Mucosa of stomach (tissue), 1 donor: ENCODE results near the gene TUBA4A.
"Not testable (repeated sequence)": the region's sequence is repeated elsewhere in the genome, so short reads cannot be mapped to it uniquely, and the experiment has no call there.

Experiments
- H3K27me3 ChIP-seq: one replicate; pipeline ENCODE4 v1.7.0; 2013; ENCODE audit warnings: mild to moderate bottlenecking, low read length; ENCODE audit not compliant: control insufficient read depth, insufficient read depth
- H3K36me3 ChIP-seq: one replicate; pipeline ENCODE4 v1.7.0; 2013; ENCODE audit warnings: low read length; ENCODE audit not compliant: control insufficient read depth, insufficient read depth
- H3K4me1 ChIP-seq: one replicate; pipeline ENCODE4 v1.7.0; 2013; ENCODE audit warnings: mild to moderate bottlenecking, low read length; ENCODE audit not compliant: control insufficient read depth, insufficient read depth
- H3K4me3 ChIP-seq: one replicate; pipeline ENCODE4 v1.7.0; 2013; ENCODE audit warnings: low read length
- H3K9ac ChIP-seq: one replicate; pipeline ENCODE4 v1.7.0; 2013; ENCODE audit warnings: mild to moderate bottlenecking, low read length, moderate library complexity
- H3K9me3 ChIP-seq: one replicate; pipeline ENCODE4 v1.7.0; 2013; ENCODE audit warnings: mild to moderate bottlenecking, low read length, moderate library complexity; ENCODE audit not compliant: control insufficient read depth
- donor health status: Pancreatic carcinoma.

Gene TUBA4A

DNA sequence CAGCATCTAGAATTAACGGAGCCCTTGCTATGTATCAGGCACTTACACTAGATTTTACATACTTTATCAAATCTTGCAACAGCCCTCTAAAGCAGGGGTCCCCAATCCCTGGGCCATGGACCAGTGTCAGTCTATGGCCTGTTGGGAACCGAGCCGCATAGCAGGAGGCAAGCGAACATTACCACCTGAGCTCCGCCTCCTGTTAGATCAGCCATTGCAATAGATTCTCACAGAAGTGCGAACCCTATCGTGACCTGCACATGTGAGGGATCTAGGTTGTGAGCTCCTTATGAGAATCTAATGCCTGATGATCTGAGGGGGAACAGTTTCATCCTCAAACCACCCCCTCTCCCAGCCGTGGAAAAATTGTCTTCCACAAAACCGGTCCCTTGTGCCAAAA is 38.9 kb upstream of the TUBA4A start:
- Histone ChIP-seq H3K4me1 (peaks cover 20% of the 10 kb centered on the region), H3K4me3 (no peak overlapping the region), H3K27me3 (peaks cover 11% of the 10 kb centered on the region), H3K9me3 (no peaks in the 10 kb centered on the region), H3K36me3 (no peaks in the 10 kb centered on the region), H3K9ac (no peak overlapping the region)

DNA sequence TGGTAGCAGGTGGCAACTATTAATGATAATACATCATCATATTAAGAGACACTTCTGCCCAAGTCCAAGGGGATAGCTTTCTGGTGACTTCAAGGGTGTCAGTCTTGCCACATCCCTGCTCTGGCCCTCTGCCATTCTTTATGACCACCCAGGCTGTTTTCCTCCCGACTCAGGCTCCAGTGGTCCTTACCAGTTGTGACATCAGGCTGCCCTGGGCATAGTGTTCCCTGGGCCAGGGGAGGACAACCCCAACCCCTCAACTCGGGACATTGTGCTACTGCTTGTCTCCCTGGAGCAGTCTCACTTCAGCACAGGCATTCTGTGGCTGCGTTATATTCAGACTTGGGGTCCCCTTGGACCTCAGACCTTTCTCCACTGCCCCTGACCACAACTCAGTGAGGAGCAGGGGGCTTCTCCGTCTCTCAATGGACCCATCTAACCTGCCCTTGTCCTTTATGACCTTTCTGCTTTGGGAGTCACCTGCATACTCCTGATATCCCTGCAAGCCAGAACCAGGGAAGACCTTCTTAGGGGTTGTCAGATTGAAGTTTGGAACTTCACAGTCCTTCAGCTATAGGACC is 38.3 kb upstream of the TUBA4A start:
- peaks cover 20% of the 10 kb centered on the region for H3K4me1 ChIP-seq
- peaks cover 11% of the 10 kb centered on the region for H3K27me3 ChIP-seq
- no peak overlapping the region for H3K9ac ChIP-seq
- H3K36me3 ChIP-seq: no peaks in the 10 kb centered on the region
- no peaks in the 10 kb centered on the region for H3K9me3 ChIP-seq
- no peak overlapping the region for H3K4me3 ChIP-seq

DNA sequence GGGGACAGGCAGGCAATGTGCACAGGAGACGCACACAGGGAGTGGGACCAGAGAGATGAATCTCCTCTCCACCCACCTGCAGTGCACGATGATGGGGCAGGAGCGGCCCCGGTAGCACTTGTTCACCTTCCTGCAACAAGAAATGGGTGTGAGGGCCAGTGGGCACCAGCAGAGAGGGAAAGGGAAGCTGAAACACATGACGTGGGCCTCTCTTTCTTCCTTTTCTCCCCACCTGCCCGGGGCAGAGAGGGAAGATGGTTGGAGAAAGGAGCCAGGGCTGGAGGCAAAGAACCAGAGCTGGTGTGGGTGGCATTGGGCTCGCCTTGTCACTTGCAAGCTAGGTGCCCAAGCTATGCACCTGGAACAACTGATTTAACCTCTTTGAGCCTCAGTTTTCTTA is 37.7 kb upstream of the TUBA4A start:
- Histone ChIP-seq H3K9ac (no peak overlapping the region), H3K9me3 (no peaks in the 10 kb centered on the region), H3K4me3 (no peak overlapping the region), H3K27me3 (peaks cover 11% of the 10 kb centered on the region), H3K4me1 (peaks cover 20% of the 10 kb centered on the region), H3K36me3 (no peaks in the 10 kb centered on the region)

DNA sequence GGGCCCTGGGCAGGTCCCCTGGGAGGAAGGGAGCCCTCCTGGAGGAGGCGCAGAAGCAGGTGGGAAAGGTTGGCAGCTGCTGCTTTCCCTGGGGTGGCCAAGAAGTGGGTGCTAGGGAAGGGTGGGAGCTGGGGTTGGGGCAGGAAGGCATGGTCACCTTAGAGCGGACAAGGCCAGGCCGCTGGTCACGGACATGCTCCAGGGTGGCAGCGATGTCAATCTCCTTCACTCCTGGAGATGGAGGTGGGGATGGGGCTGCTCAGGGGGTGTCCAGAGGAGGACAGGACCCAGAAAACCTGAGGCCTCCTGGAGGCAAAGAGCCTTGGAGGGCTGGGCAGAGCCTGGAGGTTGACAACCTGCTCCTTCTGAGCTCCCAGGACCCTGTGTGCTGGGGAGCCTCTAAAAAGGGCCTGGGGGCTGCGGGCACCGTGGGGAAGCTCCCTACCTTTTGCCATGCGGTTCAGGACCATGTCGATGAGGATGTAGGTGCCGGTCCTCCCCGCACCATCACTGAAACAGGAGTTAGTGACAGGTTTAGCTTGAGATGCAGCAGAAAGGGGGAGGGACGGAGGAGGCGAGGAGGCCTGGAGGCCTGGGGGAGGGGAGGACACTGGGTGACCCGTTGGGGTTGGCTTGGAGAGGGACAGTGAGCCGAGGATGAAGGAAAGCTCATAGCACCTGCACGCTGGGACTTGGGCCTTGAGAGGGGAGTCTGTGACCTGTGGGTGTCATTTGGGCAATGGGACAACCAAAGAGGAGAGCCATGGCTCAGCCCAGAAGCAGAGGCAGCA is 36.9 kb upstream of the TUBA4A start:
- no peak overlapping the region for H3K4me3 ChIP-seq
- peaks cover 11% of the 10 kb centered on the region for H3K27me3 ChIP-seq
- no peak overlapping the region for H3K9ac ChIP-seq
- H3K36me3 ChIP-seq: no peaks in the 10 kb centered on the region
- H3K9me3 ChIP-seq: no peaks in the 10 kb centered on the region
- H3K4me1 ChIP-seq: peaks cover 20% of the 10 kb centered on the region

DNA sequence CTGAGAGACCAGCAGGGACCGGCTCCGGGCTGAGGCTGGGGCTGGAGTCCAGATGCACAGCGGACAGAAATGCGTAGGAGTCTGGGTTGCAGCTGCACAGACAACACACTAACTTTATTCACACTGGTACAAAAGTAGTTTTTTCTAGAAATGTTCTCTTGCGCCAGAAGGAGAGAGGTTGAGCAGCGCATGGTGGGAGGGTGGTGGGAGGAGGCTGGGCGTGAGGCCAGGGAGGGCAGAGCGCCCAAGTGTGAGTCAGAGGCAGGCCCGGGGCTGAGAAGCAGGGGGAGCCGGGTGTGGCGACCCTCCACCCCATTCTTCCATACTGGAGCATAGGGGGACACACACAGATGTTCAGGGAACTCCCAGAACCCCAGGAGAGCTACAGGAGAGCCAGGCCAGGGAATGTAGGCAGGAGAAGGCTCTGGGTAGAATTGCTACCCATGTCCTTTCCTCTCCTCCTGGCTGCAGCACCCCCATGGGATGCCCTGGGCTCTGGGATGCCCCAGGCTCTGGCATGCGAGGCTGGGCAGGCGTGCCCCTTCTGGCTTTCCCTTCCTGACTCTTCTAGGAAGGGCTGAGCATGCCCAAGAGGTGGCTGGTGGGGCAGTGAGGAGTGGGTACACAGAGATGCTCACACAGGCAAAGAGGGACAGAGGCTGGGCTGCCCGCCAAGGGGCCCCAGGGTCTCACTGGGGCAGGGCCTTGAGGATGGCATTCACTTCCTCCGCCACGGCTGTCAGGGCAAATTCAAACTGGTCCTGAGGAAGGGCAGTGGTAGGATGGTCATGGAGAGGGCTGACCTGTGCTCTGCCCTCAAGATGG is 36.0 kb upstream of the TUBA4A start:
- Histone ChIP-seq H3K36me3 (no peaks in the 10 kb centered on the region), H3K9me3 (no peaks in the 10 kb centered on the region), H3K9ac (no peak overlapping the region), H3K4me1 (peaks cover 18% of the 10 kb centered on the region), H3K4me3 (no peak overlapping the region), H3K27me3 (peaks cover 7% of the 10 kb centered on the region)

DNA sequence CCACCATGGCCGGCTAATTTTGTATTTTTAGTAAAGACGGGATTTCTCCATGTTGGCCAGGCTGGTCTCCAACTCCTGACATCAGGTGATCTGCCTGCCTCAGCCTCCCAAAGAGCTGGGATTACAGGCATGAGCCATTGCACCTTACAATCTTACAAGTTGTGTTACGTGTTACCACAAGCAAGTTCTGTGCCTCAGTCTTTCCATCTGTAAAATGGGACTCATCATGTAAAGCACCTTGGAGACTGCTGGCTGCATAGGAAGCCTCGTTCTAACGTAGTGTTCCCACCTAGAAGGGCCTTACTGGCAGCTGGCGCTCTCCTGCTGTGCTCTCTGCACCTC is 35.4 kb upstream of the TUBA4A start:
- Histone ChIP-seq H3K27me3 (peaks cover 4% of the 10 kb centered on the region), H3K4me3 (no peak overlapping the region), H3K36me3 (no peaks in the 10 kb centered on the region), H3K9me3 (no peaks in the 10 kb centered on the region), H3K9ac (no peak overlapping the region), H3K4me1 (peaks cover 12% of the 10 kb centered on the region)

DNA sequence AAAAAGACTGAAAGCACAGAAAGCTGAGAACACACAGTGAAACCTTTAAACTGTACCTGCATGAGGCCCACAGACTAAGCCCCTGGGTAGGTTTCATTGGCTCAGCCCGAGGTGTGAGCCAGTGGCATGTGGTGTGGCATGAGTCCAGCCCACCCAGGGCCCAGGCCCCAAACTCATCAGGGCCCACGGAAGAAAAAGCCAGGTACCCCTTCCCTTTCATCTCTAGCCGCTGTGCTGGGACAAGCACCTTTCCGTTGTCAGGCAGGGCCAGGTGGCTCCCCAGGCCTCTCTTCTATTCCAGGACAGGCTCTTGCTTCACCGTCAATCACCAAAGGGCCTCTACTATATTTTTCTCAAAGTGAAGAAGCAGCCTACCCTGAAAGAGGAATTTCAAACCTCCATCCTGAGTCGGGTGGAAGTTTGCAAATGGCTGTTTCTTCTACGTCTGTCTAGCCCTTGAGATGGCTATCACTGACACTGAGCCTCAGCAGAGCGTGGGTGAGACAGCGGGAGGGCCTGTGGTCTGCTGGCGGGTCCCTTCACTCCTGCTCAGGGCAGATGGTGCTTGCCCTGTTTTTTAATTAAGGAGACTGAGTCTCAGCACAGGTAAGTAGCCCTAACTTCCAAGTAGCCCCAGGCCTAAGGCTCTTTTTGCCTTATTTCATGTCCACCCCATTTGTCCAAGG is 34.0 kb upstream of the TUBA4A start:
- no peaks in the 10 kb centered on the region for H3K27me3 ChIP-seq
- H3K9ac ChIP-seq: no peak overlapping the region
- H3K36me3 ChIP-seq: no peaks in the 10 kb centered on the region
- no peaks in the 10 kb centered on the region for H3K9me3 ChIP-seq
- H3K4me1 ChIP-seq: peaks cover 10% of the 10 kb centered on the region
- no peak overlapping the region for H3K4me3 ChIP-seq

DNA sequence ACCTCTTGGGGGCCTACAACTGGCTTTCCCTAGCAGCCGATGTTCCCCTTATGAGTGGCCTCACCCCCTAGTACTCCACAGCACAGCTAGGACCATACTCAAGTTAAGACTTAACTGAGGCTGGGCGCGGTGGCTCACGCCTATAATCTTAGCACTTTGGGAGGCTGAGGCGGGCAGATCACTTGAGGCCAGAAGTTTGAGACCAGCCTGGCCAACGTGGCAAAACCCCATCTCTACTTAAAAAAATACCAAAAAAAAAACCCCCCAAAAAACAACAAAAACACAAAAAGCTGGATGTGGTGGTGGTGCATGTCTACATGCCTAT is 33.4 kb upstream of the TUBA4A start:
- H3K36me3 ChIP-seq, H3K9ac ChIP-seq, H3K27me3 ChIP-seq, H3K9me3 ChIP-seq, H3K4me1 ChIP-seq, H3K4me3 ChIP-seq: not testable (repeated sequence)

DNA sequence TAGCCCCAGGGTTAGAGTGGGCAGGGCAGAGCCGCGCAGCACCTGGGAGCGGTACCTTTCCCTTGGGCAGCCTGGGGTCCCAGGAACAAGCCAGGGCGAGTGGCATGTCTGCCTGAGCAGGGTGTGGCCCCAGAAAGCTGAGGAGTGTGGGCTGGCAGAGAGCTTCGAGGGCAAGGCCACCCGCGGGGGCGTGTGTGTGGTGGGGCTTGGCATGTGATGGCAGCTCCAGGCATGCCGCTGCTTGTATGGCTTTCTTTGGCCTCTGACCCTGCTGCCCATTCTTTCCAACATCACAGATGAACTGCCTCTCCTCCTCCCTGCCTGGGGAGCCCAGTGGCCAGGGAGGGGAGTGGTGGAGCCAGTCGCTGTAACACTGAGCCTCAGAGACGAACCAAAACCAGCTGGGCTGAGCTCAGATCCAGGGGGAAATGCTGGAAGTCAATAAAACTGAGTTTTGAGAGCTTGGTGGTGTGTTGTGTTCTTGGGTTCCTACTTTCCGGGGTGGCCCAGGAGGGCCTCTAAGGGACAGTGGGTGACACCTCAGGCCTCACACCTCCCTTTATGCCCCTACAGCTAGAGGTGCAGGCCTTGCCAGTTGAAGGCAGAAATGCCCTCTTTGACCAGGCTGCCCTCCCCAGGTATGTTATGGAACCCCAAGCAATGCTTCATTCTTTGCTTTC is 32.9 kb upstream of the TUBA4A start:
- peaks cover 10% of the 10 kb centered on the region for H3K4me1 ChIP-seq
- no peak overlapping the region for H3K4me3 ChIP-seq
- H3K9ac ChIP-seq: no peak overlapping the region

DNA sequence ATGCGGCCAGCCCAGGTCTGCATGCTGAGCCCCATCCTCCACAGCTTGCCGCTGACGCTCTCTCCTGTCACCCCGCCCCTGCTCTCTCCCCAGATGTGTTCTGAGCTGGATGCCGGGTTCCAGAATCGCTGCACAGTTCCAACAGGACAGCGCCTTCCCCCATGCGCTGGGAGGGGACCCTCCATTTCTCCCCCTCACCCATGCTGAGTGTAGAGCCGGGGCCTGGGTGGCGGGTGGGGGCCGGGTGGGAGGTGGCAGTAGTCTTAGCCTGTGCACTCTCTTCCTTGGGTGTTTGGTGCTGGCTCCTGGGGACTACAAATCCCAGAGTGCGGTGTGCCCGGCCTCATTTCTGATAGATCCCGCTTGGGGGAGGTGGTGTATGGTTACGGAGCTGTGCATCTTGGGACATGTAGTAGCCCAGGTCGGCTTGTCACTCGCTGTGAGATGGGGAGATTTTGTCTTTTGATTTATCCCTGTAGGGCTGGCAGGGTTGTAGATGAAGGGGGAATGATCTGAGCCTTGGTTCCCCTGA is 32.2 kb upstream of the TUBA4A start:
- Histone ChIP-seq H3K9ac (no peak overlapping the region), H3K9me3 (no peaks in the 10 kb centered on the region), H3K27me3 (no peaks in the 10 kb centered on the region), H3K4me3 (no peak overlapping the region), H3K4me1 (peaks cover 10% of the 10 kb centered on the region), H3K36me3 (no peaks in the 10 kb centered on the region)

More for the DNA sequence above, 32.9 kb upstream of the TUBA4A start:
- Histone ChIP-seq H3K27me3 (no peaks in the 10 kb centered on the region), H3K36me3 (no peaks in the 10 kb centered on the region), H3K9me3 (no peaks in the 10 kb centered on the region)

DNA sequence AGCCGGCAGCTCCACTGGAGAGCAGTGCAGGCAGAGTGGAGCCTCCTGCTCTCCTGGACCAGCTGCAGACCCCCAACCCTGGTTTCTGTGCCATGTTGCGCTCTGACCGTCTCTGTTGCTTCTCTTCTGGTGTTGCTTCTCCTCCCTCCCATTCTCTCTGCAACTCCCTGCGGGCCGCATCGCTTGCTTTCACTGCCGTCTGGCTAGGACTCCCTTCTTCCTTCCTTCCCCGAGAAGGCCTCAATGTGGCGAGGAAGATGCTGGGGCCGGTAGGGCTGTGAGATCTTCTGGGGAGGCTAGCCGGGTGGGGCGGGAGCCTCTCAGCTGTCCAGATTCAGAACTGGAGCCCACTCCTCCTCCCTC is 31.6 kb upstream of the TUBA4A start:
- Histone ChIP-seq H3K9ac (no peak overlapping the region), H3K9me3 (no peaks in the 10 kb centered on the region), H3K27me3 (no peaks in the 10 kb centered on the region), H3K4me3 (no peak overlapping the region), H3K4me1 (peaks cover 11% of the 10 kb centered on the region), H3K36me3 (no peaks in the 10 kb centered on the region)
